PC-3 (cell line): ENCODE data around the gene SCAMP4. TPM values are rescaled to one million over a fixed set of nuclear protein-coding genes. Genes with fewer than 3 reads are reported as not detected.

Source experiments
- ATAC-seq: fragments of 200-7000 bp; cut with Tn5 transposase; 2 replicates; pipeline ENCODE4 v1.9.1; 2020; ENCODE audit warnings: mild to moderate bottlenecking, moderate library complexity
- BruUV-seq: library from RNA; stranded (reverse); fragments of 400-500 nt; replicated peaks from 2 replicates; lab custom pipeline; 2021; lab: Mats Ljungman, UMichigan
- CTCF ChIA-PET: fragments of 300-600 bp; sonication (Branson Sonifier 250); formaldehyde crosslinking; loops from one replicate; lab custom pipeline; 2022; ENCODE audit warnings: antibody characterized with exemption; lab: Charles Lee
- POLR2A ChIA-PET: fragments of 300-600 bp; sonication (Branson Sonifier 250); formaldehyde crosslinking; loops from one replicate; lab custom pipeline; 2022; ENCODE audit warnings: antibody characterized with exemption; ENCODE audit not compliant: unreplicated experiment; lab: Charles Lee
- DNase-seq: peaks from one replicate; pipeline ENCODE4 v3.0.0-alpha.2; 2015
- H2AFZ ChIP-seq: fragments of 300-600 bp; sonication (generic); 2 replicates; pipeline ENCODE4 v1.6.0; 2016; ENCODE audit warnings: antibody characterized with exemption, low read length
- H3F3A ChIP-seq: fragments of 300-600 bp; sonication (generic); one replicate; pipeline ENCODE4 v1.6.0; 2017; ENCODE audit warnings: antibody characterized with exemption, low read length, control low read depth, mild to moderate bottlenecking; ENCODE audit not compliant: unreplicated experiment
- H3K27ac ChIP-seq: fragments of 300-600 bp; sonication (generic); 2 replicates; pipeline ENCODE4 v1.5.1; 2016; ENCODE audit warnings: mild to moderate bottlenecking, low read length
- H3K27me3 ChIP-seq: fragments of 300-600 bp; sonication (generic); 2 replicates; pipeline ENCODE4 v1.6.1; 2016; ENCODE audit warnings: low read length, mixed read lengths
- H3K36me3 ChIP-seq: fragments of 300-600 bp; sonication (generic); 2 replicates; pipeline ENCODE4 v1.6.1; 2016; ENCODE audit warnings: low read depth, mixed run types, low read length, mixed read lengths
- H3K4me1 ChIP-seq: fragments of 300-600 bp; sonication (generic); 2 replicates; pipeline ENCODE4 v1.5.1; 2016; ENCODE audit warnings: low read length; ENCODE audit not compliant: insufficient read depth
- H3K4me2 ChIP-seq: fragments of 300-600 bp; sonication (generic); 2 replicates; pipeline ENCODE4 v1.6.0; 2016; ENCODE audit warnings: low read length
- H3K4me3 ChIP-seq: fragments of 300-600 bp; sonication (generic); 2 replicates; pipeline ENCODE4 v1.5.1; 2016; ENCODE audit warnings: mild to moderate bottlenecking, low read length, mixed read lengths
- H3K79me2 ChIP-seq: fragments of 300-600 bp; sonication (generic); 2 replicates; pipeline ENCODE4 v1.6.1; 2017; ENCODE audit warnings: low read length, mixed read lengths
- H3K9ac ChIP-seq: fragments of 300-600 bp; sonication (generic); 2 replicates; pipeline ENCODE4 v1.6.0; 2016; ENCODE audit warnings: mild to moderate bottlenecking, low read length
- H3K9me2 ChIP-seq: fragments of 300-600 bp; sonication (generic); replicated peaks from 2 replicates; pipeline ENCODE4 v1.6.1; 2016; ENCODE audit warnings: mixed run types, low read length, mixed read lengths
- H3K9me3 ChIP-seq: fragments of 300-600 bp; sonication (generic); 2 replicates; pipeline ENCODE4 v1.6.1; 2016; ENCODE audit warnings: low read length, mixed read lengths
- H4K20me1 ChIP-seq: fragments of 300-600 bp; sonication (generic); 2 replicates; pipeline ENCODE4 v1.6.1; 2016; ENCODE audit warnings: low read length, mixed read lengths
- CTCF ChIP-seq: fragments of 300-600 bp; sonication (generic); conservative IDR thresholded peaks from 2 replicates; pipeline ENCODE4 v1.5.1; 2017; ENCODE audit warnings: antibody characterized with exemption, low read depth, mild to moderate bottlenecking, low read length
- EZH2 ChIP-seq: fragments of 300-600 bp; sonication (generic); IDR thresholded peaks from one replicate; pipeline ENCODE4 v1.6.1; 2017; ENCODE audit warnings: antibody characterized with exemption, mild to moderate bottlenecking, low read length; ENCODE audit not compliant: unreplicated experiment
- EZH2phosphoT487 ChIP-seq: fragments of 300-600 bp; sonication (generic); IDR thresholded peaks from 2 replicates; pipeline ENCODE4 v1.6.1; 2018; ENCODE audit warnings: mild to moderate bottlenecking, antibody characterized with exemption, low read length, borderline replicate concordance
- intact Hi-C: fragments of 100-400 bp; cut with micrococcal nuclease; formaldehyde crosslinking; loops from 2 replicates; pipeline ENCODE4 v1.9.0; 2023
- total RNA-seq: library from RNA; depleted of rRNA; stranded (reverse); fragments of >200 nt; gene quantifications from 2 replicates; pipeline ENCODE4 v1.2.3, GENCODE V29; 2014

The SCAMP4 gene
- total RNA-seq, 1 experiment from 2014 or later = 61.5 TPM

- Histone ChIP-seq H3K4me1 (no peaks in the 10 kb centered on the region), H3K9ac (no peak overlapping the region), H3K4me2 (no peak overlapping the region), H3F3A (no peaks in the 10 kb centered on the region), H3K4me3 (no peak overlapping the region), H4K20me1 (no peaks in the 10 kb centered on the region), H3K9me2 (no peaks in the 10 kb centered on the region), H3K79me2 (peaks cover 41% of the 10 kb centered on the region), H3K9me3 (no peaks in the 10 kb centered on the region), H3K36me3 (no peaks in the 10 kb centered on the region), H2AFZ (no peak overlapping the region), H3K27ac (no peak overlapping the region), H3K27me3 (no peaks in the 10 kb centered on the region)
- ChIA-PET CTCF (no interaction called here), POLR2A (no interaction called here)
- DNase-seq (no peak), ATAC-seq (no peak)
- intact Hi-C loops = no loop called here
- TF ChIP-seq CTCF = no peak
- BruUV-seq = no TSS peak
Measured at GRCh38 chr19:1956868-1957492, 51.8 kb downstream of the SCAMP4 start.

GRCh38 chr19:1957562-1958248, 52.5 kb downstream of the SCAMP4 start:
- no peak overlapping the region for H3K9ac ChIP-seq
- H4K20me1 ChIP-seq = no peaks in the 10 kb centered on the region
- no peaks in the 10 kb centered on the region for H3K36me3 ChIP-seq
- intact Hi-C loops = no loop called here
- H3K4me2 ChIP-seq = no peak overlapping the region
- CTCF ChIA-PET = no interaction called here
- no peak overlapping the region for H3K4me3 ChIP-seq
- ATAC-seq (no peak), DNase-seq (no peak)
- H3K27ac ChIP-seq = no peak overlapping the region
- no peaks in the 10 kb centered on the region for H3K9me3 ChIP-seq
- no peaks in the 10 kb centered on the region for H3K4me1 ChIP-seq
- POLR2A ChIA-PET = no interaction called here
- BruUV-seq = no TSS peak
- no peak for TF ChIP-seq EZH2
- TF ChIP-seq EZH2phosphoT487 = no peak
- TF ChIP-seq CTCF = no peak
- H3K27me3 ChIP-seq = no peaks in the 10 kb centered on the region
- H3K9me2 ChIP-seq = no peaks in the 10 kb centered on the region
- H3F3A ChIP-seq = no peaks in the 10 kb centered on the region
- peaks cover 37% of the 10 kb centered on the region for H3K79me2 ChIP-seq
- no peak overlapping the region for H2AFZ ChIP-seq

GRCh38 chr19:1959928-1960589, 54.9 kb downstream of the SCAMP4 start:
- Histone ChIP-seq H3K9me3 (no peaks in the 10 kb centered on the region), H3K9ac (no peak overlapping the region), H3K79me2 (peaks cover 14% of the 10 kb centered on the region), H3K4me2 (no peak overlapping the region), H4K20me1 (no peaks in the 10 kb centered on the region), H3K27me3 (no peaks in the 10 kb centered on the region), H2AFZ (no peak overlapping the region), H3K4me3 (no peak overlapping the region), H3K27ac (no peak overlapping the region), H3K9me2 (no peaks in the 10 kb centered on the region), H3K4me1 (no peaks in the 10 kb centered on the region), H3K36me3 (no peaks in the 10 kb centered on the region), H3F3A (no peaks in the 10 kb centered on the region)
- ChIA-PET CTCF (no interaction called here), POLR2A (no interaction called here)
- BruUV-seq = no TSS peak
- no peak for TF ChIP-seq EZH2phosphoT487
- TF ChIP-seq EZH2 = no peak
- no peak for TF ChIP-seq CTCF
- DNase-seq = no peak
- intact Hi-C loops = no loop called here
- no peak for ATAC-seq
